HG03108 (cell line): ENCODE measurements around the gene OR51B4.
"Not testable (repeated sequence)": the region's sequence is repeated elsewhere in the genome, so short reads cannot be mapped to it uniquely, and the experiment has no call there.

ENCODE experiments used
- ATAC-seq: cut with Tn5 transposase; IDR thresholded peaks from one replicate; pipeline ENCODE4 v1.9.1; 2021; ENCODE audit warnings: moderate library complexity; ENCODE audit not compliant: unreplicated experiment

The OR51B4 gene

DNA sequence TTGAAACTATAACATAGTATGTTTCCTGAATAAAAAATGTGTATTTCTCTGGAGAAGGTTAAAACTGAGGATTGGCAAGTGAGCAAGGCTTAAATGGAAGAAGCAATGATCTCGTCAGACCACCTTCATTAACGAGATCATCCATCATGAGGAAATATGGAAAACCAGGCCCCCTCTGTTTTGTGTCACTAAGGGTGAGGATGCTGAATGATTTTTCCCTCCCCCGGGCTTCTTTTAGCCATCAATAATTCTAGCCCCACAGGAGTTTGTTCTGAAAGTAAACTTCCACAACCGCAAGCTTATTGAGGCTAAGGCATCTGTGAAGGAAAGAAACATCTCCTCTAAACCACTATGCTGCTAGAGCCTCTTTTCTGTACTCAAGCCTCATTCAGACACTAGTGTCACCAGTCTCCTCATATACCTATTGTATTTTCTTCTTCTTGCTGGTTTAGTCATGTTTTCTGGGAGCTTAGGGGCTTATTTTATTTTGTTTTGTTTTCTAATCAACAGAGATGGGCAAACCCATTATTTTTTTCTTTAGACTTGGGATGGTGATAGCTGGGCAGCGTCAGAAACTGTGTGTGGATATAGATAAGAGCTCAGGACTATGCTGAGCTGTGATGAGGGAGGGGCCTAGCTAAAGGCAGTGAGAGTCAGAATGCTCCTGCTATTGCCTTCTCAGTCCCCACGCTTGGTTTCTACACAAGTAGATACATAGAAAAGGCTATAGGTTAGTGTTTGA lies 26.2 kb downstream of the OR51B4 start:
- ATAC-seq = no peak

DNA sequence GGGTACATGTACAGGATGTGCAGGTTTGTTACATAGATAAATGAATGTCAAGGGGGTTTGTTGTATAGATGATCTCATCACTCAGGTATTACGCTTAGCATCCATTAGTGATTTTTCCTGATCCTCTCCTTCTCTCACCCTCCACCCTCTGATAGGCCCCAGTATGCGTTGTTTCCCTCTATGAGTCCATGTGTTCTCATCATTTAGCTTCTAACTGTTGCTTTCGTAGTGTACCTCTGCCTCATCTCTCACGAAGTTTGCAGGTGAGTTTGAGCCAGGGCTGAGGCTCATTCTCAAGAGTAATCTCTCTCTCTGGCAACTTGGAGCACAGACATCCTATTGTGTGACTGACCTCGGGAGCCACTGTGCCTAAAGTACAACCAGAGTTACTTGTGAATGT lies 27.4 kb downstream of the OR51B4 start:
- ATAC-seq = no peak

DNA sequence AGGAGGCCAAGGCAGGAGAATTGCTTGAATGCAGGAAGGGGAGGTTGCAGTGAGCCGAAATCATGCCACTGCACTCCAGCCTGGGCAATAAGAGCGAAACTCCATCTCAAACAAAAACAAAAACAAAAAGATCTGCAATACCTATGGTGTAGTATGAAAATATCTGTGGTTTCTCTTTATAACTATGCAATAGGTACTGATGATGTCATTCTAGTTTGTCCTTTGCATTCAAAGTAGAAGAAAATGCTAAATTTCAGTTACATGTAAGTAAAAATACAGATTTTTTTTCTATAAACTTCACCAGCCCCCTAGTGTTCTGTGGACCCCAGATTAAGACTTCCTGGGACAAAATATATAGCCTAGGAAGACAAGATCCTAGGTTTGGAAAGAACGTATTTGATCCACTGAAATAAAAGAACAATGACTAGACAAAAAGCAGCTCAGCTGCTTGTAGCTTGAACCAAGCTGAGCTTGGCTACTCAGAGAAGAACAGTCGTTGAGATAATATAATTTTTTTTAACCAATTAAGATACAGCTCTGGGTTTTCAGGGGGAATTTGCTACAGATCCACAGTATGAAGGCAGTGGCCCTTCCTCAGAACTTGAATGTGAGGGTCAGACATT lies 29.2 kb downstream of the OR51B4 start:
- no peak for ATAC-seq

DNA sequence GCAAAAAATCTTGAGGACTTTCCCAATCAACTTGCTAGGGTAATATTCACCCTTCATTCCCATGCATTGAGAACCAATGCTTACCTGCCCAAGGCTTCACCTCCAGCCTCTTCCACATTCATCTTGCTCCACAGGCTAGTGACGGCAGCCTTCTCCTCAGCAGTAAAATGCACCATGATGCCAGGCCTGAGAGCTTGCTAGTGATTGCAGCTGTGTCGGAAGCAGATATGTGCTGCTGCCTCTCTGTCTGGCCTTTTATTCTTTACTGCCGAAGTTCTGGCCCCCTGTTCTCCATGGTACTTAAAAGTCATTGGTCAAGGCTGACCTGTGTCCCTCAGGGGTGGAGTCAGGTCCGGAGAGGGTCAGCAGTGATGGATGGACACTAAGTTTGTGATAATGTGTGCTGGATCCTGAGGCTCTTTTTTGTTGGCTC lies 32.0 kb downstream of the OR51B4 start, which contains the start of gene HBE1:
TSS of gene HBE1 (minus strand) at position 231 of the 433 bp plus-strand sequence. CDS start at position 176, 55 bp downstream.
- ATAC-seq = no peak

DNA sequence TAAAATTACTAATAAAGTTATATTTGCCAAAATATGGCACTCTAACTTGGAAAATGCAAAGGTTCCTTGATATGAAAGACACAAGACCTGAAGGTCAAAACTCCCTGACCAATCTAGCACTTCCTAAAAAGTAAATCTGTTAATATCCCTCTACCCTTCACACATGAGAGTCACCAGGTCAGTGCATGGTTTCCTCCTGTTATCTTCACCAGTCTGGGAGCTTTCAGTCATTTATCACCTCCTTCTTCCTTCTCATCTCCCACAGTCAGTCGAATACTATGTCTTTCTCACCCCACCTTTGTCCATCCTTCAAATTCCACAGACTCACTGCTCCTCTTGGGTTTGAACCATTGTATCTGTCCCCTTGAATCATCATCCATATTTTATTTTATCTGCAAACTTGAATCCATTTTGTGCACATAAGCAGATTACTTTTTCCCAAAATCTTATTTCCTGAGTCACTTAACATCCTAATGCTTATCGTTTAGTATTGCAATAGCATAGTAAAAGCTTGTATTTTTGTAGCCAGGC lies 34.6 kb downstream of the OR51B4 start:
- no peak for ATAC-seq

DNA sequence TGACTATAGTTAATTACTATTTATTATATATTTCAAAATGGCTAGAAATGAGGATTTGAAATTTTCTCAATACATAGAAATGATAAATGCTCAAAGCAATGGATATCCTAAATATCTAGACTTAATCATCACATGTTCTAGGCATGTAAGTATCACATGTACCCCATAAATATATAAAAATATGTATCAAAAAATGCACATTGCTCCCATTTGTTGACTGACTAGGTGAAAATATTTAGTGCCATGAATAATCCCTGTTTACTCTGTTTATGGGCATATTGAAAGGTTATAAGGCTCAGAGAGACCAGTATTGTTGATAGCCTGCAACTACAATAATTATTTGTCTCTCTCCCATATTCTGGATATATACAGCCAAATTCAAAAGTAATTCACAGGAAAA lies 35.1 kb downstream of the OR51B4 start:
- ATAC-seq = no peak

DNA sequence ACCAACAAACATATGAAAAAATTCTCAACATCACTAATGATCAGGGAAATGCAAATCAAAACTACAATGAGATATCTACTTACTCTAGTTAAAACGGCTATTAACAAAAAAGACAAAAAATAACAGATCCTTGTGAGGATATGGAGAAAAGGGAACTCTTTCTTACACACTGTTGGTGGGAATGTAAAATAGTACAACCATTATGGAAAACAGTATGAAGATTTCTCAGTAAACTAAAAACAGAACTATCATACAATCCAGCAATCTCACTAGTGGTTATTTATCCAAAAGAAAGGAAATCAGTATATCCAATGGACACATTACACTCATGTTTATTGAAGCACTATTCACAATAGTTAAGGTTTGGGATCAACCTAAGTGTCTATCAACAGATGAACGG lies 35.9 kb downstream of the OR51B4 start:
- no peak for ATAC-seq

DNA sequence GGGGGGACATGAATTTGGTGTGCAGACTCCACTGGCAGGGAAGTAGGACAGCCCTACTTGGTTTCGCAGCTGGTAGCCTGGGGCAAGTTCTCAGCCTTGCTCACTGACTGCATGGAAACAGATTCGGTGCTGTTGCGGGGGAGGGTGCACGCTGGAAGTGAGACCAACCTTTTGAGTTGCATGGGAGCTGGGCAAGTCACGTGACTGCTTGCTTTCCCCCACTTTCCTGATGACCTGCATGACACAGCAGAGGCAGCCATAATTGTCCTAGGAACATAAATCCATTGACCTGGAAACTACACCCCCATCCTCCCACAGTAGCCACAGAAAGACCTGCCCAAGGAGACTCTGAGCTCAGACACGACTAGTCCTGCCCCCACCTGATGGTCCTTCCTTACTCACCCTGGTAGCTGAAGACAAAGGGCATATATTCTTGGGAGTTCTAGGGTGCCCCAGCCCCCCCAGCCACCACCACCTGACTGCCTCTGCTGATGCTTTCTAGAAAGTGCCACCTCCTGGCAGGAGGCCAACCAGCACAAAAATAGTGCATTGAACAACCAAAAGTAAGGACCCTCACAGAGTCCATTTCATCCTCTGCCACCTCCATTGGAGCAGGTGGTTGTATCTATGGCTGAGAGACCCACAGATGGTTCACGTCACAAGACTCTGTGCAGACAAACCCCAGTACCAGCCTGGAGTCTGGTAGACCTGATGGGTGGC lies 43.0 kb downstream of the OR51B4 start:
- ATAC-seq = no peak

DNA sequence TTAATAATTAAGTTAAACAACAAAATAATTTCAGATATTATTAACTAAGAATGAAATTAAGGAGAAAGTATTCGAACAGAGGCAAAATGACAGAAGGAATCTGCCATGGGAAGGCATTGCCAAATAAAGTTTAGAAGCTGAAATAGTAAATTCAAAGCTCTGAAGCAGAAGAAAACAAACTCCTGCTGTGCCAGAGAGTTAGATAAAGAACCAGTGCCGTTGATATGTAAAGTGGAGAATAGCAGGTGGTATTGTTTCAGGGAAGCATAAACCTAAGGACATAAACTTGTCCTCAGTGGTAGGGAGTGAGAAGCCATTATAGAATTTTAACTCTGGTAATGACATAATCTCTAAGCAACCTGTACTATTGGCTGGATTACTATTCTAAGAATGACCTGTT lies 44.5 kb downstream of the OR51B4 start:
- ATAC-seq = no peak

DNA sequence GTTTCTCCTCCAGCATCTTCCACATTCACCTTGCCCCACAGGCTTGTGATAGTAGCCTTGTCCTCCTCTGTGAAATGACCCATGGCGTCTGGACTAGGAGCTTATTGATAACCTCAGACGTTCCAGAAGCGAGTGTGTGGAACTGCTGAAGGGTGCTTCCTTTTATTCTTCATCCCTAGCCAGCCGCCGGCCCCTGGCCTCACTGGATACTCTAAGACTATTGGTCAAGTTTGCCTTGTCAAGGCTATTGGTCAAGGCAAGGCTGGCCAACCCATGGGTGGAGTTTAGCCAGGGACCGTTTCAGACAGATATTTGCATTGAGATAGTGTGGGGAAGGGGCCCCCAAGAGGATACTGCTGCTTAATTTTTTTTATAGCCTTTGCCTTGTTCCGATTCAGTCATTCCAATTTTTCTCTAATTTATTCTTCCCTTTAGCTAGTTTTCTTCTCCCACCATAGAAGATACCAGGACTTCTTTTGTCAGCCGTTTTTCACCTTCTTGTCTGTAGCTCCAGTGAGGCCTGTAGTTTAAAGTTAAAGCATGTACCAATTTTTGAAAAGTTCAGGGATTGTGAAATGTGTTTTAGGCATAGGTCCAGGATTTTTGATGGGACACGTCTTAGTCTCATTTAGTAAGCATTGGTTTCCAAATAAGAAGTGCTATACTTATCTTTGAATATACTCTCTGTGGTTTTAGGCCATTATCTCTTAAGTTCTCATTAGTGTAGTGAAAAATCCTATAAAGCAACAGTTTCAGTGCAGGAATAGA lies 46.9 kb downstream of the OR51B4 start, which contains the start of gene HBG2:
TSS of gene HBG2 (minus strand) at position 136 of the 768 bp plus-strand sequence. CDS start at position 83, 53 bp downstream.
- not testable (repeated sequence) for ATAC-seq

DNA sequence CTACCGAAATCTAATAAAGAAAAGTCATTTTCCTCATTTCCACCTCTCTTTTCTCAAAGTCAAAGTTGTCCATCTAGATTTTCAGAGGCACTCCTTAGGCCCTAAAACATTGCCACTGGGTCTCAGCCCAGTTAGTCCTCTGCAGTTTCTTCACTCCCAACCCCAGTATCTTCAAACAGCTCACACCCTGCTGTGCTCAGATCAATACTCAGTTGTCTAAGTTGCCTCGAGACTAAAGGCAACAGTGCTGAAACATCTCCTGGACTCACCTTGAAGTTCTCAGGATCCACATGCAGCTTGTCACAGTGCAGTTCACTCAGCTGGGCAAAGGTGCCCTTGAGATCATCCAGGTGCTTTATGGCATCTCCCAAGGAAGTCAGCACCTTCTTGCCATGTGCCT lies 47.7 kb downstream of the OR51B4 start:
- ATAC-seq = not testable (repeated sequence)

DNA sequence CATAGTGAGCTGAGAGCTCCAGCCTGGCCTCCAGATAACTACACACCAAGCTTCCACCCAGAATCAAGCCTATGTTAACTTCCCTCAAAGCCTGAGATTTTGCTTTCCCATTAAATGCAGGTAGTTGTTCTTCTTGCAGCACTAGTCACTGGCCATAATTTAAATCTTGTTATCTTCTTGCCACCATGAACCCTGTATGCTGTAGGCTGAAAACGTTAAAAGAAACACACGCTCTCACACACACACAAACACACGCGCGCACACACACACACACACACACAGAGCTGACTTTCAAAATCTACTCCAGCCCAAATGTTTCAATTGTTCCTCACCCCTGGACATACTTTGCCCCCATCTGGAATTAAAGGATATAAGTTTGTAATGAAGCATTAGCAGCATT lies 48.3 kb downstream of the OR51B4 start:
- not testable (repeated sequence) for ATAC-seq

DNA sequence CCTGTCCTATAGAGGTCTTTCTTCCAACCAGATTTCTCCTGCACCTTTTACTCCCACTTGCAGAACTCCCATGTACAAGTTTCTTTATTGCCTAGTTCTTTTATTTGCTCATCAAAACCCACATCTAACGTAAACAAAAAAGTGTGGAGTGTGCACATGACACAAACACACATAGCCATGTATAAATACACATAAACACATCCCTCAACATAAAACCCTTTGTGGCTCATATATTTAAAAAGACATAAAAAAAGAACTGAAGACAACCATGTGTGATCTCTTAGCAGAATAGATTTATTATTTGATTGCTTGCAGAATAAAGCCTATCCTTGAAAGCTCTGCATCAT lies 48.9 kb downstream of the OR51B4 start:
- ATAC-seq = no peak

DNA sequence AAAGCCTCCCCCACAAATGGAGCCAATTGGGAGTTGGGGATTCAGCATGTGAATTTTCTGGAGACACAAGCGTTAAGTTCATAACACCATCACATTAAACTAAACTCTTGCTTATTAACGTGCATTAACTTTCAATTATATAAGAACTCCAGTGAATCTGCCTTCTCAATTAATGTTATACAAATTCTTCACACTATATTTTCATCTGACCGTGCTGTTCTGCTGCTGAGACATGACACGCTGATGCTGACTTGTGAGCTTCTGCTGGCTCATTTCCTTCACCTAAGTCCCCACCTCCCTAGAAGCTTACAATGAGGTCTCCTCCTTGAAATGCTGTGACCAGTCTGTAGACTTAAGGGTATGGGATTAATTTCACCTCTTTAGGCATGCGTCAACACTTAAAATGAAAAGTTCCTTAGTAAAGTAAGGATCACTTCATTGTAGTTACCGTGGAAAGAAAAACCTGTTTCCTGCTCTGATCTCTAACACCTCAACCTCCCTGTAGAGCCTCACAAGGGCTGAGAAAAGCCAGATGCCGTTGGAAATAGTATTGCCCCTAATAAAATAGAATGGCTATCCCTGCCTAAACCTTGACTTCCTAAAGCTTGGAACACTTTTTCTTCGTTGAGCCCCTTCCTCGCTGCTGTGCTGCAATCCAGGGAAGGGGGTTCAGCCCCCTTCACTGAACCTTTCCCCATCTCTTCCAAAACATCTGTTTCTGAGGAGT lies 49.4 kb downstream of the OR51B4 start:
- no peak for ATAC-seq

DNA sequence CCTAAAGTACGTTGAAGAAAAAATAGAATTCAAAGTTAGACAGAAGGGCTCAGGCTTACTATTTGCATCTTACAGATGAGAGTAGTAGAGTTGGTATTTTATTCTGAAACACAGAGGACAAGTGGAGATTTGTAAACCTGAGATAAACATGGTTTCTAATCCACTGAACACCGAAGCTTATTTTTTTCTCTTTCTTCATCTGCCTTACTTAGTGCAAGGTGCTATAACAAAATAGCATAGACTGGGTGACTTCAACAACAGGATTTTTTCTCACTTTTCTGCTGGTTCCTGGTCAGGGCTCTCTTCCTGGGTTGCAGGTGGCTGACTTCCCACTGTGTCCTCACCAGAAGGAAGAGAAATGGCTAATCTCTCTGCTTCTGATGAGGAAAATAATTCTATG lies 50.0 kb downstream of the OR51B4 start:
- ATAC-seq = no peak
